Measurements from ENCODE around the gene TNFSF15. TPM values are rescaled to one million over a fixed set of nuclear protein-coding genes. Genes with fewer than 3 reads are reported as not detected.

TNFSF15 gene
- total and polyA plus RNA-seq, 2 of the 4 experiments (the other 2 are of a cell fraction), result 0.03 to 0.18 TPM

GRCh38 chr9:114754581-114754980, 51.3 kb downstream of the TNFSF15 start:
- dilution Hi-C loops (cut with HindIII; ENCODE audit: low sequenced_read_pairs, unreplicated experiment), result no loop called here
- no peak overlapping the region for H3K18ac ChIP-seq (ENCODE audit: low read depth, low read length)
- in situ Hi-C loops (cut with MboI; ENCODE audit: low sequenced_read_pairs), result no loop called here
- no peaks in the 10 kb centered on the region for H4K20me1 ChIP-seq (ENCODE audit: insufficient read depth, low read length)
- H4K91ac ChIP-seq (ENCODE audit: insufficient read depth, low read depth, low read length), result no peak overlapping the region
- H3K14ac ChIP-seq (replicated peaks; ENCODE audit: low read depth, low read length), result no peak overlapping the region
- H4K8ac ChIP-seq (ENCODE audit: low read depth in 2 of 2, low read length in 2 of 2), result no peak overlapping the region
- no peak overlapping the region for H2AK9ac ChIP-seq (replicated peaks; ENCODE audit: low read depth, low read length, poor library complexity)
- intact Hi-C loops (cut with micrococcal nuclease), result no loop called here
- no peak overlapping the region for H3K4me2 ChIP-seq (ENCODE audit: low read depth, low read length)
- no peaks in the 10 kb centered on the region for H3K79me1 ChIP-seq (ENCODE audit: low read depth in 1 of 2, low read length in 2 of 2)
- no peaks in the 10 kb centered on the region for H3K9me3 ChIP-seq (ENCODE audit: control insufficient read depth, insufficient read depth, low read length)
- no peak overlapping the region for H3K23ac ChIP-seq (ENCODE audit: low read depth, low read length)
- H3K56ac ChIP-seq (ENCODE audit: extremely low read depth, insufficient read depth, low read length), result no peak overlapping the region
- H2AK5ac ChIP-seq (ENCODE audit: low read depth, low read length), result no peak overlapping the region
- H3K4ac ChIP-seq (ENCODE audit: low read depth, low read length), result no peak overlapping the region
- no peak overlapping the region for H2BK5ac ChIP-seq (ENCODE audit: low read depth, low read length, poor library complexity, severe bottlenecking)
- CTCF ChIA-PET, result no interaction called here
- TF ChIP-seq SMC3 (IDR thresholded peaks at IDR 0.05; ENCODE audit: low read depth, low read length), result no peak
- BruUV-seq (replicated peaks), result no TSS peak
- H2BK15ac ChIP-seq (ENCODE audit: low read depth, low read length), result no peak overlapping the region
- no peak for ATAC-seq (ENCODE audit: low read depth)
- no peak overlapping the region for H3K9ac ChIP-seq (ENCODE audit: low read depth, low read length)
- H3K4me3 ChIP-seq (ENCODE audit: insufficient read depth, low read depth, low read length), result no peak overlapping the region
- no peaks in the 10 kb centered on the region for H3K9me1 ChIP-seq (ENCODE audit: insufficient read depth, low read length)
- no peak overlapping the region for H4K5ac ChIP-seq (ENCODE audit: low read depth, low read length)
- no peak overlapping the region for H2BK120ac ChIP-seq (ENCODE audit: low read depth, low read length)
- H2BK20ac ChIP-seq (ENCODE audit: low read depth, low read length), result no peak overlapping the region
- POLR2A ChIA-PET (ENCODE audit: unreplicated experiment), result no interaction called here
- H2AFZ ChIP-seq (replicated peaks; ENCODE audit: low read length, poor library complexity), result no peak overlapping the region
- H3K36me3 ChIP-seq (ENCODE audit: control insufficient read depth, insufficient read depth, low read length), result no peaks in the 10 kb centered on the region
- DNase-seq, result no peak
- WGBS, 2 experiments (ENCODE audit: extremely low coverage in 2 of 2, insufficient read length in 1 of 2), result 80% methylated on average over 1 of the region's 3 CpGs; no CpG with 5 or more reads in 1 of the 2 experiments
- H3K27ac ChIP-seq (ENCODE audit: insufficient read depth, low read length), result no peak overlapping the region
- H3K4me1 ChIP-seq (ENCODE audit: control insufficient read depth, insufficient read depth, low read length), result no peaks in the 10 kb centered on the region
- H3K27me3 ChIP-seq (ENCODE audit: control insufficient read depth, insufficient read depth, low read length), result peaks cover 30% of the 10 kb centered on the region

All from IMR-90 (cell line).